ENCODE data around the gene SLC12A3.

The SLC12A3 gene

GRCh38 chr16:56864960-56865359 lies at the start of gene SLC12A3:
SLC12A3 (plus strand) TSS chr16:56865207; CDS start chr16:56865236, 29 bp downstream.
- no peak for DNase-seq

- no peak for DNase-seq
Observed at GRCh38 chr16:56815721-56816120, 49.3 kb upstream of the SLC12A3 start.

- DNase-seq = no peak
Observed at GRCh38 chr16:56817056-56817455, 48.0 kb upstream of the SLC12A3 start.

- DNase-seq = no peak
Observed at GRCh38 chr16:56817938-56818337, 47.1 kb upstream of the SLC12A3 start.

GRCh38 chr16:56823081-56823733 lies 41.8 kb upstream of the SLC12A3 start:
- DNase-seq = no peak

- DNase-seq = no peak
Observed at GRCh38 chr16:56824331-56824730, 40.7 kb upstream of the SLC12A3 start.

- no peak for DNase-seq
Observed at GRCh38 chr16:56824804-56825203, 40.2 kb upstream of the SLC12A3 start.

- no peak for DNase-seq
Observed at GRCh38 chr16:56825826-56826225, 39.2 kb upstream of the SLC12A3 start.

- no peak for DNase-seq
Observed at GRCh38 chr16:56828647-56829046, 36.4 kb upstream of the SLC12A3 start.

GRCh38 chr16:56830669-56831068 lies 34.3 kb upstream of the SLC12A3 start:
- no peak for DNase-seq

- no peak for DNase-seq
Observed at GRCh38 chr16:56832768-56833167, 32.2 kb upstream of the SLC12A3 start.

- DNase-seq = no peak
Observed at GRCh38 chr16:56833243-56833970, 31.6 kb upstream of the SLC12A3 start.

GRCh38 chr16:56835320-56835719 lies 29.7 kb upstream of the SLC12A3 start:
- no peak for DNase-seq

- DNase-seq = no peak
Observed at GRCh38 chr16:56836410-56837230, 28.4 kb upstream of the SLC12A3 start.

- DNase-seq = no peak
Observed at GRCh38 chr16:56838622-56839337, 26.2 kb upstream of the SLC12A3 start.

- no peak for DNase-seq
Observed at GRCh38 chr16:56841233-56841632, 23.8 kb upstream of the SLC12A3 start.

GRCh38 chr16:56841659-56842058 lies 23.3 kb upstream of the SLC12A3 start:
- DNase-seq = no peak

- DNase-seq = no peak
Observed at GRCh38 chr16:56842133-56842532, 22.9 kb upstream of the SLC12A3 start.

- no peak for DNase-seq
Observed at GRCh38 chr16:56844056-56844455, 21.0 kb upstream of the SLC12A3 start.

GRCh38 chr16:56847173-56847910 lies 17.7 kb upstream of the SLC12A3 start:
- no peak for DNase-seq

- DNase-seq = no peak
Observed at GRCh38 chr16:56848029-56848936, 16.7 kb upstream of the SLC12A3 start.

Data from CD4-positive, alpha-beta T cell treated with Interleukin-15 for 1 hour (primary cell).